PC-9 (cell line): ENCODE measurements around the gene AFF2.

Source experiments
- EZH2 ChIP-seq: fragments of 200-600 bp; sonication (generic); IDR thresholded peaks from 2 replicates; pipeline ENCODE4 v1.8.0; 2017; ENCODE audit warnings: antibody characterized with exemption, low read depth
- TF ChIP-seq, protein P1 (sequence below): fragments of 200-600 bp; sonication (generic); conservative IDR thresholded peaks from 2 replicates; pipeline ENCODE4 v1.6.1; 2017; ENCODE audit warnings: mixed run types, antibody characterized with exemption, mild to moderate bottlenecking, moderate library complexity

- TF ChIP-seq, protein P1, sequence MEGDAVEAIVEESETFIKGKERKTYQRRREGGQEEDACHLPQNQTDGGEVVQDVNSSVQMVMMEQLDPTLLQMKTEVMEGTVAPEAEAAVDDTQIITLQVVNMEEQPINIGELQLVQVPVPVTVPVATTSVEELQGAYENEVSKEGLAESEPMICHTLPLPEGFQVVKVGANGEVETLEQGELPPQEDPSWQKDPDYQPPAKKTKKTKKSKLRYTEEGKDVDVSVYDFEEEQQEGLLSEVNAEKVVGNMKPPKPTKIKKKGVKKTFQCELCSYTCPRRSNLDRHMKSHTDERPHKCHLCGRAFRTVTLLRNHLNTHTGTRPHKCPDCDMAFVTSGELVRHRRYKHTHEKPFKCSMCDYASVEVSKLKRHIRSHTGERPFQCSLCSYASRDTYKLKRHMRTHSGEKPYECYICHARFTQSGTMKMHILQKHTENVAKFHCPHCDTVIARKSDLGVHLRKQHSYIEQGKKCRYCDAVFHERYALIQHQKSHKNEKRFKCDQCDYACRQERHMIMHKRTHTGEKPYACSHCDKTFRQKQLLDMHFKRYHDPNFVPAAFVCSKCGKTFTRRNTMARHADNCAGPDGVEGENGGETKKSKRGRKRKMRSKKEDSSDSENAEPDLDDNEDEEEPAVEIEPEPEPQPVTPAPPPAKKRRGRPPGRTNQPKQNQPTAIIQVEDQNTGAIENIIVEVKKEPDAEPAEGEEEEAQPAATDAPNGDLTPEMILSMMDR, result no peak
- TF ChIP-seq EZH2, result no peak
These were observed 323.6 kb downstream of the AFF2 start for GRCh38 chrX:148823986-148824385.
